ENCODE data around the gene SPTLC3.

The SPTLC3 gene

GRCh38 chr20:13101706-13102105 lies 92.9 kb downstream of the SPTLC3 start:
- DNase-seq, result no peak

GRCh38 chr20:13102237-13102636 lies 93.5 kb downstream of the SPTLC3 start:
- DNase-seq, result no peak

DNA sequence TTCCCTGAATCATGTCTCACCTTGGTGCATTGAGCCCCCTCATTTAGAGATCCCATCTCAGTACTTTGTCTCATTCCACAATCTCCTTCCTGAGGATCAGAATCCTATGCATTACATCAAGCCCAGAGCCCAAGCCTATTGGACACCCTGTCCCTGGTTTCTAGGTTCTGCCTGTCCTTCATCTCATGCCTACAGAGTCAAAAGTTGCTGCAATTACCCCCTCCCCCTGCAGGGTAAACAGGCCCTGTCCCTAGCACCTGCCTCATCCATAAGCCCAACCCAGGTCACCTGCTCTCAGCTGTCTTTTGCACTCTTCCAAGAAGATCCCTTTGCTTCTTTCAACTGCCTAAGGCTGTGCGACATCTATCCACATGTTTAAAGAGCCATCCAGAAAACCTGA lies 93.9 kb downstream of the SPTLC3 start:
- no peak for DNase-seq

GRCh38 chr20:13105039-13105438 lies 96.3 kb downstream of the SPTLC3 start:
- no peak for DNase-seq

GRCh38 chr20:13105864-13106457 lies 97.2 kb downstream of the SPTLC3 start:
- no peak for DNase-seq

DNA sequence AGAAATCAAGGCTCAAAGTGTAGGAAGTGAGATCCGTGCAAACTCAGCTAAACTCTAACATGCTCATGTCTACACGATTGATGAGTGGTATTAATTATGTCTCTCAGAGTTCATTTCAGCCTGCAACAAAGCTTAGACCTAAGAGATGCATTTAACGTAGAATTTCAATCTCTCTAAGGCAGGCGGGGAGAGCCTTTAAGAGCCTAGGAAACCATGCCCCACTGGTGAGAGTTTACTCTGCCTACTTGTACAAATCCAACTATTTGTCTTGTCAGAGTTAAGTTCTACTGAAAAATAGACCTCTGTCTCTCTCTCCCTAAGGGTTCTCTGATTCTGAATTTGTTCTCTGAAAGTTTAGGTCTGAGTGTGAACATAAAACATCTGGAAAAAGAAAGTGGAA lies 100.9 kb downstream of the SPTLC3 start:
- no peak for DNase-seq

DNA sequence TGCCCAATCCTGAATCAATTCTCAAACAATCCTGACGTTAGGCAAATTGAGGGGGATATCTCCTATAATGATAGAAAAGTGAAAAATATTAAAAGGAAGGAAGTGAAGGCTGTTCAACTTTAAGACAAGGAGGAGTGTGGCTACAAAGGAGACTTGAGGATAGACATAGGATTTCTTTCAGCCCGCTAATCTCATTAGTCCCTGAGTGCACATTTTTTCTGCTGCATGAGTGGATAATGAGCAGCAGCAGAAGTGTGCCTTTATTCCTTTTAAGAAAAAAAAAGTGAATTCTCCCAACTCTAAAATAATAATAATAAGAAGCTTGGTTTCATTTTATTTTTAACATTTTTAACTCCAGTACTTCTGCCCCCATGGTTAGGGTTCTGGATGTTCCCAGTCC lies 102.0 kb downstream of the SPTLC3 start:
- no peak for DNase-seq

DNA sequence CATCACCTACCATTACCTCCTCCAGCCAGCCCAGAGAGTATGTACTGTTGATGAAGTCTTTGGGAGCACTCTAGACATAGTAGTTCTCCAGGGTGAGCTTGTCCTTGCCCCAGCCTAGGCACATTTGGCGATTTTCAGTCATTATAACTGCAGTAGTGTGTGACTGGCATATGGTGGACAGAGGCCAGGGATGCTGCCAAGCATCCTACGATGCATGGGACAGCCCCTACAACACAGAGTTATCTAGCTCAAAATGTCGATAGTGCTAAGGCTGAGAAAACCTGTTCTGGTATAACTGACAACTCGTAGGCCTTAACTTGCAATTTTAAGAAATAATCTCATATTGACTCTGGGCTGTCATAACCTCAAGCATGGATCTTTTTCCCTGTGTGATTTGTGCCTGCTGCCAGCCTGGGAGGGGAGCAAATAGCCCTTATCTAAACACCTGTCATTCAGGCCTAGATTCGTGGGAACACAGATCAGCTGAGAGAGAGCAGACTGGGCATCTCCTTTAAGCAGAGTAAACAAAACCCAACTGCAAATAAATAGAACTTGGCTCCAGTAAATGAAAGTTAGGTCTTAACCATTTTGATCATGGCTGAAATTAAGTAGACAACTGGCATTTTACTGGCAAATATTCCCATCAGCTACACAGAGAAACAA lies 102.6 kb downstream of the SPTLC3 start:
- no peak for DNase-seq

DNA sequence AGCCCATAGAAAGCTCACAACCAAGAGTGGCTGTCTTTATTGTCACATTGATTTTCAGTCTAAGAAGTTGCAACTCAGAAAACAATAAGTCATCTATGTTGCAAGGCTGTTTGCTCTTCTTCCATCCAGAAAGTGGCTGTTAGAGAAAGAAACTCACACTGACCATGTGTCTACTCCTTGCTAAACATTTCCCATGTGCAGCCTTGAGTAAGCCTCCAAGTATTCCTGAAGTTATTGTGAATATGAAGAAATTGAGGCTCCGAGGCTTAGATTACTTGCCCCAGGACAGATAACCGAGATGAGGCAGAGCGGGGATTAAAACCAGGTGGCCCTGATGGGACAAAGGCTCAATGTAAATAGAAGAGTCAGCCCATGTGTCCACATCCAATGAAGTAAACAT lies 105.0 kb downstream of the SPTLC3 start:
- DNase-seq, result no peak

DNA sequence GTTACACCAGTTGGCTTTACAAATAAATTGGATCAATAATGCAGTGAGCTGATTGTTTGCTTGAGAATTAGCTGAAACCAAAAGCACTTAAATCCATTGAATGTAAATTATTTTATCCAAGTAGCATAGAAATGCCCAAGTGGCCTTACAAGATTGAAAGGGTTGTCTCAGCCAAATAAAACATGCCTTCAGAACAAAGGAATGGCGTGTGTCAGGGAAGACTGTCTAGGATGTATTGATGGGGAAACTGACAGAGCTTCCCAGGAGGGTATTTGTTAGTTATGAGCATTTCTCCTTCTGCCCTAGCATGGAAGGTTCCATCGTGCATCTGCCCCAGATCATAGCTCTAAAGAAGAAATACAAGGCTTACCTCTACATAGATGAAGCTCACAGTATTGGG lies 108.4 kb downstream of the SPTLC3 start:
- DNase-seq, result no peak

GRCh38 chr20:13118676-13119075 lies 109.9 kb downstream of the SPTLC3 start:
- no peak for DNase-seq

- DNase-seq, result peak; percentile 9
Observed at GRCh38 chr20:13119583-13119982, 110.8 kb downstream of the SPTLC3 start.

GRCh38 chr20:13120471-13120870 lies 111.7 kb downstream of the SPTLC3 start:
- DNase-seq, result no peak

GRCh38 chr20:13121840-13122515 lies 113.2 kb downstream of the SPTLC3 start:
- no peak for DNase-seq

DNA sequence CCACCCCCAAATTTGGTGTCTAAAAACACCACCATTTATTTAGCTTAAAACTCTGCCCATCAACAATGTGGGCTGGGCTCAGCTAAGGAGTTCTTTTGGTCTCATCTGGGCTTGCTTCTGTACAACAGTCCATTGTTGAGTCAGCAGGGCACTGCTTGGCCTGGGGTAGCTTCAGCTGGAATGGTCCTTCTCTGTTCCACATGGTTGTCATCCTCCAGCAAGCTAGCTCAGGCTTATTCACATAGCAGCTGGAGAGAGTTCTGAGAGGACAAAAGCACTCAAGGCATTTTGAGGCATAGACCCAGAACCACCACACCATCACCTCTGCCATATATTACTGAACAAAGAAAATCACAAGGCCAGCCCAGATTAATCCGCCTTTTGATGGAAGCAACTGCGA lies 116.7 kb downstream of the SPTLC3 start:
- DNase-seq, result no peak

DNA sequence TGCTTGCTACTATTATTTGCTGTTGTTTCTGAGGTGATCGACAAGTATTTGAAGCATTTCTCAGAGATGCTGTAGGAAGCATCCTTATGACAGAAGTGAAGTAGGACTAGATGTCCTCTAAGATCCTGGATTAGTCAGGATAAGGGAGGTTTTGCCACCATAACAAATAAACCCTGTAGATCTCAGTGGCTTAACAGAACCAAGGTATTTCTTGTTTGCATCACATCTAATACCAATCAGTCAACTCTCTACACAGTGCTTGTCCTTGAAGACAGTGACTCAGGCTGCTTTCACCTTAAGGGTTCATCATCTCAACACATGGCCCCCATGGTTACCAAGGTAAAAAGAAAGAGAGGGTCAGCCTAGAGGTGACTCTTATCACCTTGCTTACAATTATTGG lies 119.4 kb downstream of the SPTLC3 start:
- DNase-seq, result no peak

DNA sequence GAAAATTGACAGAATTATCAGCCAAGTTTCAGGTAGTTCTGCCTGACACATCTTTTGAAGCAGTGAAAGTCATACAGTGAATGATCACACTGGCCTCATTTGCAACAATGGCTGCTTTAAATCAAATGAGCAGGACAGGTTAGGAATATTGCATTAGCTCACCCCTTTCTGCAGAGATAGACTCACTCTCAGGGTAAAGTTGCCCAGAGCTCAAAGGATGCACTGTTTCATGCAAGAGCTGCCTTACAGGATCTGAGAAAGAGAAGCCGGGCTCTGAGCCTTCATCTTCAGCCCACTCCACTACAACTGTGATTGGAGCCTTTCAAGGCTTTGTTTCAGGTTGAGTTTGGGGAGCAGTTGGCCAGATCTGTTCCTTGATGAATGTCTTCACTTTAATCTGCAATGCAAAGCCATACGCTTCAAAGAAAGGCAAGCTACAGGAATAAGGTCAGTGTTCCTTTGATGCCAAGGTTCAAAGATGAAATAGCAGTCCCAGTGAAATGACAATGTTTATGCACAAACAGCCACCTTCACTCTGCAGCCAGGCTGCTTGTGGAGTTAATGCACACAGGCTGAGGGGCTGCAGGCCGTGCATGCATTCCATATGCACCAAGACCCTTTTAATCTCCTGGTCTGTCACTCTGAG lies 121.4 kb downstream of the SPTLC3 start:
- no peak for DNase-seq

- DNase-seq, result no peak
Observed at GRCh38 chr20:13130707-13131103, 121.9 kb downstream of the SPTLC3 start.

GRCh38 chr20:13131688-13132087 lies 122.9 kb downstream of the SPTLC3 start:
- no peak for DNase-seq

DNA sequence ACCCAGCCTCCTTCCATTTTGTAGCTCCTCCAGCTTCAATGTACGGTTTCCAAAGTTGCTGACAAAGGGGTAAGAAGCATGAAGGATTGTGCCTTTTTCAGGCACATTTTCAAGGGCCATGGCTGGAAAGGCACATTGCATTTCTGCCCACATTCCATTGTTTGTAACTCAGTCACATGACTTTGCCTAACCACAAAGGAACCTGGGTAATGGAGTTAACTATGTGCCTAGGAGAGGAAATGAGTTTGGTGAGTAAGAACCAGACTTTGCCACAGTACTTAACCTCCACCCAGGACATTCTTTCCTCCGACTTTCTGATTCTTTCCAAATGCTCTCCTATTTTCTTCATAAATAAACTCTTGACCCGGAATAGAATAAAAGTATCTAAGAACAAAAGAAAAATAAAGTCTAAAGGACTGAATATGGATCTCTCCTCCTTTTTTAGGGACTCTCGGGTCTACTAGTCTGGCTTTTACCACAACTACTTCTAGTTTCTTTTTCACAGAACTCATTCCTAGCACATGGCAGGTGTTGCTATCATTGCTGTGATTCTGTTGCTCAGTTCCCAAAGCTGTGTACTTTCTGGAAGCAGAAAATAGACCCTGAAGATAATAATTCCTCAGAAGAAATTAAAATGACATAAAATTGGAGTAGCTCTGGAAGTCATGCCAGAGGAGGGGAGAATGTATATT lies 130.8 kb downstream of the SPTLC3 start:
- no peak for DNase-seq

DNA sequence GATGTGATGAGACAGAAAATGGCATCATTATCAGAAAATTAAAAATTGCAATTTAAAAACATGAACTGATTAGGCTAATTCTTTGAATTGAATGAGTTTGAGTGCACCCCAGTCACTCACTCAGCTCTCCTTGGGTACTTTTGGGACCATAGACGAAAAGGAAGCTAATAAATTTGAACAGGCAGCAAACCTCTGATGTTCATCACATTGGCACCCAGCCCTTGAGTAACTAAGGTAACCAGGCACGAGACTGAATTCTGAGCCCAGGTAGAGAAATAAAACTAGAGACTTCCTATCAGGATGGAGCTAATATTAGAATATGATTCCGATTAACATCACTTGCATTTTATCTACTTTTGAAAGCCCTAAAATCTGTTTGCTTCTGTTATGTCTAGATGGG lies 131.4 kb downstream of the SPTLC3 start:
- no peak for DNase-seq

DNA sequence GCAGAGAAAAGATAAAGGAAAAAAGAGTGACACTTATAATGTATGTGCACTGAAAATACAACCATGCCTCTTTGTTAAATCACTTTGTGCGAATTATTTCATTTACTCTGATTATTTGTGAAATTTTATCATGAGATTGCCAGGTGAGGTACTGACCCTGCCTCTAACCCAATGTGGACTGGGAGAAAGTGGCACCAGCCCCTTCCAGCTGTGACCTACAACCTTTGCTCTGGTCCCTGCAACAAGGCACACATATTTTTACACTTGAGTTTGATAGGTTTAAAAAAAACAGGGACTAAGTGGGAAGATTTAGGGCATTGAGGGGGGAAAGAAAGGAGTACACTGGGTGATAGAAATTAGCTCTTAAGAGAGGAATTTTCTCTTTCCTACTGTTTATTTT lies 132.0 kb downstream of the SPTLC3 start:
- DNase-seq, result no peak

DNA sequence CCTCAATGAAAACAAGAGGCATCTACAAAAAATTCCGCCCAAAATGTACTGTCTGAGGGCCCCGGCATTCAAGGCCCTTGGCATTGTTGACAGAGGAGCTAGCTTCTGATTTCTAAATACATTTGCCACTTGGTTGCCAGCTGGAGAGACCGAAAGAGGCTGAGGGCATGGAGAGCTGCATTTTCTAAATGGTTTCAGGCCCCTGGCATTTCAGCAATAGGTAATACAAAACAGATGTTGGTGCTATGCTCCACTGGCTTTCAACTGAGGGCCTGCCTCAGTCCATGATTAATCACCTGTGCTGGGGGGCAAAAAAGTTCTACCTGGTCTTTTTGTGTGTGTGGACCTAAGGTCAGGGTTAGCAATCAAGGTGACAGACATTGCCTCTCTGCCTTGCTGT lies 132.8 kb downstream of the SPTLC3 start:
- DNase-seq, result no peak

Data from stimulated activated CD4-positive, alpha-beta T cell treated with anti-CD3 and anti-CD28 coated beads, Interleukin-1b, Interleukin-23, amount 100 ng/mL, for 48 hours (primary cell).